HepG2 (cell line): ENCODE measurements around the gene GJB4. TPM values are rescaled to one million over a fixed set of nuclear protein-coding genes. Genes with fewer than 3 reads are reported as not detected.
A peak's percentile ranks its signal among the peaks of the same experiment; 100 is the strongest.

Experiments used
- ATAC-seq: fragments of 200-7000 bp; cut with Tn5 transposase; 3 replicates; pipeline ENCODE4 v1.9.1; 2020; ENCODE audit warnings: mild to moderate bottlenecking, moderate library complexity
- BruUV-seq: library from RNA; stranded (reverse); fragments of 400-500 nt; replicated peaks from 2 replicates; lab custom pipeline; 2021; lab: Mats Ljungman, UMichigan
- CTCF ChIA-PET: fragments of 300-600 bp; formaldehyde crosslinking; extraction: SDS; loops from one replicate; lab custom pipeline; 2021; ENCODE audit warnings: low total read pairs, inconsistent platforms, low intra/inter-chr PET ratio; lab: Yijun Ruan, JAX
- POLR2A ChIA-PET: fragments of 350-600 bp; sonication (Branson Sonifier 250); formaldehyde crosslinking; loops from one replicate; lab custom pipeline; 2020; ENCODE audit warnings: antibody characterized with exemption, inconsistent platforms; lab: Yijun Ruan, JAX
- DNase-seq: peaks from one replicate; pipeline ENCODE4 v3.0.0-alpha.2; 2015; ENCODE audit warnings: low spot score
- FAIRE-seq: peaks from 3 replicates; lab custom pipeline; 2011; peaks lifted over from hg19 to GRCh38; lab: Jason Lieb, UNC
- H2AFZ ChIP-seq: one replicate; pipeline ENCODE4 v1.6.1; 2011; ENCODE audit warnings: low read length, inconsistent platforms
- H3K27ac ChIP-seq: fragments of 300-600 bp; 3 replicates; pipeline ENCODE4 v1.8.0; 2011; ENCODE audit warnings: mixed run types, mild to moderate bottlenecking, mixed read lengths, low read length, inconsistent platforms; ENCODE audit not compliant: insufficient read depth; ENCODE audit errors: extremely low read length
- H3K27me3 ChIP-seq, 2 experiments: fragments of 200-600 bp in 1 of 2; 2 replicates in 1 of 2; 3 replicates in 1 of 2; pipeline versions ENCODE4 v1.6.0 to v1.8.0; 2011; ENCODE audit warnings: low read length in 2 of 2, mild to moderate bottlenecking in 2 of 2, moderate library complexity in 2 of 2, inconsistent platforms in 1 of 2; ENCODE audit not compliant: insufficient read depth in 2 of 2, control insufficient read depth in 1 of 2
- H3K36me3 ChIP-seq, 2 experiments: fragments of 200-600 bp in 1 of 2; replicated peaks in 1 of 2; 2 replicates in 1 of 2; 3 replicates in 1 of 2; pipeline versions ENCODE4 v1.5.1 to v1.8.0; 2011; ENCODE audit warnings: low read length in 2 of 2, inconsistent platforms in 1 of 2; ENCODE audit not compliant: insufficient read depth in 2 of 2, control insufficient read depth in 1 of 2
- H3K4me1 ChIP-seq: 2 replicates; pipeline ENCODE4 v1.5.1; 2012; ENCODE audit warnings: low read length, inconsistent platforms; ENCODE audit not compliant: insufficient read depth
- H3K4me2 ChIP-seq: 2 replicates; pipeline ENCODE4 v1.6.0; 2011; ENCODE audit warnings: low read depth, low read length, inconsistent platforms
- H3K4me3 ChIP-seq, 3 experiments: fragments of 200-600 bp in 1 of 3; sonication (generic), shearing (Covaris generic) in 1 of 3; replicated peaks in 1 of 3; 2 replicates each; pipeline ENCODE4 v1.5.1; 2011 to 2016; ENCODE audit warnings: low read length in 3 of 3, inconsistent platforms in 2 of 3, low read depth in 2 of 3, mild to moderate bottlenecking in 2 of 3, control low read depth in 1 of 3, mixed read lengths in 1 of 3; ENCODE audit not compliant: insufficient read depth in 1 of 3
- H3K79me2 ChIP-seq: one replicate; pipeline ENCODE4 v1.6.1; 2011; ENCODE audit warnings: low read length, inconsistent platforms; ENCODE audit not compliant: insufficient read depth
- H3K9ac ChIP-seq: 2 replicates; pipeline ENCODE4 v1.6.0; 2011; ENCODE audit warnings: mild to moderate bottlenecking, low read depth, low read length, inconsistent platforms; ENCODE audit not compliant: insufficient read depth
- H3K9me3 ChIP-seq: 2 replicates; pipeline ENCODE4 v1.5.1; 2012; ENCODE audit warnings: mild to moderate bottlenecking, low read length
- H4K20me1 ChIP-seq: 2 replicates; pipeline ENCODE4 v1.6.0; 2011; ENCODE audit warnings: inconsistent platforms, mild to moderate bottlenecking, low read length, moderate library complexity; ENCODE audit not compliant: insufficient read depth
- KAT2B ChIP-seq: fragments of 150-350 bp; IDR thresholded peaks from 2 replicates; pipeline ENCODE4 v1.6.1; 2014; ENCODE audit warnings: low read depth, low read length, borderline replicate concordance
- RELA ChIP-seq: sonication (generic); formaldehyde crosslinking; IDR thresholded peaks from 2 replicates; pipeline ENCODE4 v1.4.0; 2020; ENCODE audit warnings: missing genetic modification reagents
- STAG1 ChIP-seq: sonication (generic); formaldehyde crosslinking; IDR thresholded peaks from 2 replicates; pipeline ENCODE4 v1.4.0; 2020; ENCODE audit warnings: missing genetic modification reagents
- ZFP37 ChIP-seq: sonication (generic); formaldehyde crosslinking; IDR thresholded peaks from 2 replicates; pipeline ENCODE4 v1.4.0; 2020; ENCODE audit warnings: missing genetic modification reagents, borderline replicate concordance
- ZNF766 ChIP-seq: sonication (generic); formaldehyde crosslinking; IDR thresholded peaks from 2 replicates; pipeline ENCODE4 v1.5.0; 2020; ENCODE audit warnings: missing genetic modification reagents, borderline replicate concordance
- WGBS: methylation state at CpG from one replicate; pipeline ENCODE4 v1.1.6; 2017; ENCODE audit warnings: low lambda C conversion rate; 5-methylcytosine and 5-hydroxymethylcytosine counted together
- in situ Hi-C: cut with HindIII; loops from 2 replicates; pipeline ENCODE4 v1.10.0; 2017; ENCODE audit warnings: low pct_unique_long_range_greater_than_20kb; ENCODE audit not compliant: extremely low pct_ligation_motif_present
- intact Hi-C: fragments of 100-400 bp; cut with micrococcal nuclease; formaldehyde crosslinking; loops from one replicate; pipeline ENCODE4 v1.10.0; 2022; ENCODE audit not compliant: unreplicated experiment
- polyA plus RNA-seq, 8 experiments: library from polyadenylated mRNA; depleted of rRNA in 3 of 8; stranded (reverse) in 7 of 8; unstranded in 1 of 8; fragments of >200 nt; fragmentation: Illumina TruSeq in 4 of 8; extraction: Trizol in 4 of 8; gene quantifications; 2 replicates each; pipeline versions ENCODE4 v1.2.1 to v1.2.3, GENCODE V29; 2011 to 2016; ENCODE audit warnings: low read depth in 4 of 8, missing spikeins in 1 of 8, mixed read lengths in 1 of 8; ENCODE audit not compliant: insufficient read depth in 1 of 8
- total RNA-seq, 5 experiments: library from RNA; depleted of rRNA; stranded (reverse); fragments of >200 nt; fragmentation: Illumina TruSeq; extraction: Trizol; gene quantifications; 2 replicates each; pipeline ENCODE4 v1.2.3, GENCODE V29; 2016; ENCODE audit warnings: low read depth in 1 of 5
- TF ChIP-seq, protein P1 (sequence below): sonication (generic); formaldehyde crosslinking; IDR thresholded peaks from 2 replicates; pipeline ENCODE4 v1.5.0; 2020; ENCODE audit warnings: mild to moderate bottlenecking, missing genetic modification reagents, moderate library complexity
- TF ChIP-seq, protein P2 (sequence below), 2 experiments: sonication (generic) in 1 of 2; formaldehyde crosslinking in 1 of 2; IDR thresholded peaks; 2 replicates each; pipeline versions ENCODE4 v1.6.1 to v1.9.0; 2014 to 2022; ENCODE audit warnings: antibody characterized with exemption in 1 of 2, borderline replicate concordance in 1 of 2, inconsistent platforms in 1 of 2, low read depth in 1 of 2, missing genetic modification reagents in 1 of 2

GJB4 gene
- total and polyA plus RNA-seq, 2 of the 13 experiments (the other 11 are each of a cell fraction or from before 2014, with no cell fraction given): not detected

DNA sequence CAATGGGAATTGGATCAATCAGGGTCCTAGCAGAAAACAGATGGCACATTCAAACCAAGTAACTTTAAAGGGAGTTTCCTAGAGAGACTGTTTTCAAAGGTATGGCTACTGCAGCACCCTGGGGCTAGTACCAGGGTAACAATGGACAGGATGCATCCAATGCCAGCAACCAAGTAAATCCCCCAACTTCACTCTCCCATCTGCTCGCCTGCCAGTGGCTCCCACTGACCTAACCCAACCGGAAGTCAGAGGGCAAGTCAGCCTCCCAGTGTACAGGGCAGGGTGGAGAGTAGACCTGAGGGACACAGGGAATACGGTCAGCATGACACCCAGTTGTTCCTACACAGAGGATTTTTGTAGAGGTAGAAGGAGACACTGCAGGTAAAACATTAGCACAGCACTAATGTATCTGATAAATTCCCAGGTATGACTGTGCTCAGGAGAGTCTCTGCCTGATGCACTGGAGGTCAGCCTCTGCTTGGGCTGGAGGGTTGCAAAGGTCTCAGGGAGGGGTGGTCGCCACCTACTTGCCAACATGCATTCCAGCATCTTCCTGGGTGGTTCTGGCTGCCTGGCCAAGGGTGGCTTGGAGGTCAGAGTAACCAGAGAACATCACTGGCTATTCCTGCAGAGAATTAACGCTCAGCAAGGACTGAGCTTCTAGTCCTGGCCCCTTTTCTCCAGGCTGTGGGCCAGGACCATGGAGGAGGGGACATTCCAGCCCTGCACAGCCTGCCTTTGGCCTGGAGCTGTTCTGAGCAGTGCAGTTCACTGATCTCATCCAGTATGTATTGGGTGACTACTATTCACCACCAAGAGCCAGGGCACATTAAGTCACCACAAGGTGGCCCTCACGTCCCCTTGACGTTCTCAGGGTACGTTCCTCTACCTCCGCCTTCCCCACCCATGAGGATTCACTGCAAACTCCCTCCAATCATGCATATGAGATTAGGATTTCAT lies 28.2 kb downstream of the GJB4 start:
- no peak overlapping the region for H3K4me2 ChIP-seq
- DNase-seq (peak; percentile 40), ATAC-seq (peak; percentile 64)
- H3K4me1 ChIP-seq: no peaks in the 10 kb centered on the region
- no peaks in the 10 kb centered on the region for H4K20me1 ChIP-seq
- intact Hi-C loops (no loop called here), in situ Hi-C loops (loop anchor here (5.0 kb wide), 1 partner anchor 65 kb away; no protein-coding TSS in a partner anchor)
- no peaks in the 10 kb centered on the region for H3K36me3 ChIP-seq
- no peak overlapping the region for H2AFZ ChIP-seq
- H3K27ac ChIP-seq: no peak overlapping the region
- peaks cover 0 to 15% of the 10 kb centered on the region in 2 experiments; a peak in 3 of 5 replicates for H3K27me3 ChIP-seq
- H3K79me2 ChIP-seq: no peaks in the 10 kb centered on the region
- BruUV-seq: no TSS peak
- H3K9ac ChIP-seq: no peak overlapping the region
- no peak overlapping the region for H3K4me3 ChIP-seq
- CTCF ChIA-PET: interaction anchor here (1.9 to 3.8 kb wide), 2 partner anchors 64 to 79 kb away, joined by 14 to 81 read pairs; no protein-coding TSS in a partner anchor
- WGBS: 8% methylated on average over 5 of the region's 9 CpGs
- H3K9me3 ChIP-seq: no peaks in the 10 kb centered on the region
- TF ChIP-seq RELA (CRISPR knock-in tag) (no peak), STAG1 (CRISPR knock-in tag) (peak; percentile 32; the same call in 1 of the 2 replicates), ZNF766 (no peak), ZFP37 (CRISPR knock-in tag) (no peak), KAT2B (no peak)
- TF ChIP-seq, protein P1, sequence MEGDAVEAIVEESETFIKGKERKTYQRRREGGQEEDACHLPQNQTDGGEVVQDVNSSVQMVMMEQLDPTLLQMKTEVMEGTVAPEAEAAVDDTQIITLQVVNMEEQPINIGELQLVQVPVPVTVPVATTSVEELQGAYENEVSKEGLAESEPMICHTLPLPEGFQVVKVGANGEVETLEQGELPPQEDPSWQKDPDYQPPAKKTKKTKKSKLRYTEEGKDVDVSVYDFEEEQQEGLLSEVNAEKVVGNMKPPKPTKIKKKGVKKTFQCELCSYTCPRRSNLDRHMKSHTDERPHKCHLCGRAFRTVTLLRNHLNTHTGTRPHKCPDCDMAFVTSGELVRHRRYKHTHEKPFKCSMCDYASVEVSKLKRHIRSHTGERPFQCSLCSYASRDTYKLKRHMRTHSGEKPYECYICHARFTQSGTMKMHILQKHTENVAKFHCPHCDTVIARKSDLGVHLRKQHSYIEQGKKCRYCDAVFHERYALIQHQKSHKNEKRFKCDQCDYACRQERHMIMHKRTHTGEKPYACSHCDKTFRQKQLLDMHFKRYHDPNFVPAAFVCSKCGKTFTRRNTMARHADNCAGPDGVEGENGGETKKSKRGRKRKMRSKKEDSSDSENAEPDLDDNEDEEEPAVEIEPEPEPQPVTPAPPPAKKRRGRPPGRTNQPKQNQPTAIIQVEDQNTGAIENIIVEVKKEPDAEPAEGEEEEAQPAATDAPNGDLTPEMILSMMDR (CRISPR knock-in tag): peak; percentile 67
- TF ChIP-seq, protein P2, sequence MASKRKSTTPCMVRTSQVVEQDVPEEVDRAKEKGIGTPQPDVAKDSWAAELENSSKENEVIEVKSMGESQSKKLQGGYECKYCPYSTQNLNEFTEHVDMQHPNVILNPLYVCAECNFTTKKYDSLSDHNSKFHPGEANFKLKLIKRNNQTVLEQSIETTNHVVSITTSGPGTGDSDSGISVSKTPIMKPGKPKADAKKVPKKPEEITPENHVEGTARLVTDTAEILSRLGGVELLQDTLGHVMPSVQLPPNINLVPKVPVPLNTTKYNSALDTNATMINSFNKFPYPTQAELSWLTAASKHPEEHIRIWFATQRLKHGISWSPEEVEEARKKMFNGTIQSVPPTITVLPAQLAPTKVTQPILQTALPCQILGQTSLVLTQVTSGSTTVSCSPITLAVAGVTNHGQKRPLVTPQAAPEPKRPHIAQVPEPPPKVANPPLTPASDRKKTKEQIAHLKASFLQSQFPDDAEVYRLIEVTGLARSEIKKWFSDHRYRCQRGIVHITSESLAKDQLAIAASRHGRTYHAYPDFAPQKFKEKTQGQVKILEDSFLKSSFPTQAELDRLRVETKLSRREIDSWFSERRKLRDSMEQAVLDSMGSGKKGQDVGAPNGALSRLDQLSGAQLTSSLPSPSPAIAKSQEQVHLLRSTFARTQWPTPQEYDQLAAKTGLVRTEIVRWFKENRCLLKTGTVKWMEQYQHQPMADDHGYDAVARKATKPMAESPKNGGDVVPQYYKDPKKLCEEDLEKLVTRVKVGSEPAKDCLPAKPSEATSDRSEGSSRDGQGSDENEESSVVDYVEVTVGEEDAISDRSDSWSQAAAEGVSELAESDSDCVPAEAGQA (IDR thresholded peaks at IDR 0.05; ENCODE audit: low read depth): no peak
- TF ChIP-seq, protein P2 (CRISPR knock-in tag; IDR thresholded peaks at IDR 0.05; ENCODE audit: borderline replicate concordance): no peak
- TF ChIP-seq, all 625 proteins: peak for 2
- POLR2A ChIA-PET: no interaction called here
- no peak for FAIRE-seq
